Measurements from ENCODE around the gene PPP1R16B. TPM values are rescaled to one million over a fixed set of nuclear protein-coding genes. Genes with fewer than 3 reads are reported as not detected.
A peak's percentile ranks its signal among the peaks of the same experiment; 100 is the strongest.

Gene PPP1R16B
- total and polyA plus RNA-seq, 10 of the 15 experiments (the other 5 are each of a cell fraction or from before 2014, with no cell fraction given), result 13.4 to 90.2 (median 66.7) TPM

DNA sequence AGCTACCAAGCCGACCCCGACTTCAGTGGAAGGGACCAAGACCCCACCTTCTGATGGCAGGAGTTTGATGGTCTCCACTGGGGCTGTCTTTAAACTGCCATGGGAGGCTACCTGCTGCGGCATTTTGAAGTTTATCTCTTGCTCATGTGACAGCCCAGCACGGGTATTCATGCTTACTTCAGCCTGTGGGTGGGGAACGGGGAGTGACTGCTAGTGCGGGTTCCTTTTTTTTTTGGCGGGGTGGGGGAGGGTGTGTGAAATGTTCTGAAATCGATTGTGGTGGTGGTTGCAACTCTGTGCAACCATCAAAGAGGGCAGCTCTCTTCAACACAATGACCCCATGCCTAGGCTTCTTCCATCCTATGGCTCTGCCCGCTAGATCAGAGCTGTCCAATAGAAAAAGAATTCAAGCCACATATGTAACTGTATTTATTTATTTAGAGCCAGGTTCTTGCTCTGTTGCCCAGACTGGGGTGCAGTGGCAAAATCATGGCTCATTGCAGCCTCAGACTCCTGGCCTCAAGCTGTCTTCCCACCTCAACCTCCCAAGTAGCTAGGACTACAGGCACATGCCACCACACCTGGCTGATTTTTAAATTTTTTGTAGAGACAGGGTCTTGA, 53.7 kb downstream of the PPP1R16B start:
- DNase-seq (ENCODE audit: low read depth, low spot score), result no peak
- CTCF ChIA-PET, result interaction anchor here (0.7 to 9.1 kb wide), 13 partner anchors 10 to 107 kb away, joined by 3 to 160 read pairs (median 8); partner anchors contain the start of genes FAM83D and PPP1R16B
- peak overlapping the region; percentile 67 for H3K27ac ChIP-seq (ENCODE audit: control insufficient read depth, insufficient read depth)
- peaks cover 75% of the 10 kb centered on the region for H3K79me2 ChIP-seq (ENCODE audit: control insufficient read depth, insufficient read depth, low read length)
- no peaks in the 10 kb centered on the region for H3K27me3 ChIP-seq (replicated peaks in 1 of 2; ENCODE audit: control insufficient read depth in 2 of 2, insufficient read depth in 2 of 2, low read length in 1 of 2)
- 1% methylated on average over 9 of the region's 9 CpGs for WGBS (ENCODE audit: insufficient coverage, insufficient replicate concordance, low lambda C conversion rate, missing lambda C conversion rate)
- POLR2A ChIA-PET, result interaction anchor here (0.7 to 9.9 kb wide), 11 partner anchors 10 to 53 kb away, joined by 3 to 93 read pairs (median 5); partner anchors contain the start of gene PPP1R16B
- FAIRE-seq, result peak; percentile 59
- no peaks in the 10 kb centered on the region for H3K9me3 ChIP-seq (replicated peaks; ENCODE audit: control insufficient read depth, insufficient read depth, low read length)
- in situ Hi-C loops (cut with MboI) (no loop called here), intact Hi-C loops (cut with micrococcal nuclease; ENCODE audit: unreplicated experiment) (no loop called here)
- no TSS peak for BruUV-seq (replicated peaks)
- peak overlapping the region; percentile 76 for H3K4me2 ChIP-seq (ENCODE audit: control insufficient read depth, insufficient read depth)
- H2AFZ ChIP-seq (ENCODE audit: control insufficient read depth, low read depth, low read length), result 0 out of 2 replicates have a peak overlapping the region, but pooled peaks have one; percentile 10
- peaks cover 3 to 13% of the 10 kb centered on the region in 2 experiments for H3K36me3 ChIP-seq (ENCODE audit: control insufficient read depth in 2 of 2, insufficient read depth in 2 of 2, low read length in 1 of 2)
- H3K4me1 ChIP-seq (ENCODE audit: control insufficient read depth, insufficient read depth, low read length), result peaks cover 66% of the 10 kb centered on the region
- H3K9ac ChIP-seq (ENCODE audit: control insufficient read depth, insufficient read depth, low read length), result peak overlapping the region; percentile 28; the same call in 1 of the 2 replicates
- H4K20me1 ChIP-seq (ENCODE audit: control insufficient read depth, insufficient read depth), result no peaks in the 10 kb centered on the region
- H3K4me3 ChIP-seq, result no peak overlapping the region
- peak; percentile 58 for ATAC-seq
- RAD21 ChIA-PET (ENCODE audit: unreplicated experiment), result interaction anchor here (0.7 to 10.1 kb wide), 15 partner anchors 9 to 108 kb away, joined by 3 to 125 read pairs (median 4); partner anchors contain the start of gene PPP1R16B
- SMC1A ChIA-PET (ENCODE audit: uncharacterized antibody, unreplicated experiment), result interaction anchor here (0.6 to 13.6 kb wide), 15 partner anchors 8 to 107 kb away, joined by 3 to 248 read pairs (median 5); partner anchors contain the start of gene PPP1R16B
- no peak for TF ChIP-seq POLR2AphosphoS2 (IDR thresholded peaks at IDR 0.05; ENCODE audit: low read depth, low read length)
- TF ChIP-seq, protein P1, sequence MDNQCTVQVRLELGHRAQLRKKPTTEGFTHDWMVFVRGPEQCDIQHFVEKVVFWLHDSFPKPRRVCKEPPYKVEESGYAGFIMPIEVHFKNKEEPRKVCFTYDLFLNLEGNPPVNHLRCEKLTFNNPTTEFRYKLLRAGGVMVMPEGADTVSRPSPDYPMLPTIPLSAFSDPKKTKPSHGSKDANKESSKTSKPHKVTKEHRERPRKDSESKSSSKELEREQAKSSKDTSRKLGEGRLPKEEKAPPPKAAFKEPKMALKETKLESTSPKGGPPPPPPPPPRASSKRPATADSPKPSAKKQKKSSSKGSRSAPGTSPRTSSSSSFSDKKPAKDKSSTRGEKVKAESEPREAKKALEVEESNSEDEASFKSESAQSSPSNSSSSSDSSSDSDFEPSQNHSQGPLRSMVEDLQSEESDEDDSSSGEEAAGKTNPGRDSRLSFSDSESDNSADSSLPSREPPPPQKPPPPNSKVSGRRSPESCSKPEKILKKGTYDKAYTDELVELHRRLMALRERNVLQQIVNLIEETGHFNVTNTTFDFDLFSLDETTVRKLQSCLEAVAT (IDR thresholded peaks at IDR 0.05), result peak; percentile 64; the same call in 1 of the 2 replicates
- TF ChIP-seq, protein P2, sequence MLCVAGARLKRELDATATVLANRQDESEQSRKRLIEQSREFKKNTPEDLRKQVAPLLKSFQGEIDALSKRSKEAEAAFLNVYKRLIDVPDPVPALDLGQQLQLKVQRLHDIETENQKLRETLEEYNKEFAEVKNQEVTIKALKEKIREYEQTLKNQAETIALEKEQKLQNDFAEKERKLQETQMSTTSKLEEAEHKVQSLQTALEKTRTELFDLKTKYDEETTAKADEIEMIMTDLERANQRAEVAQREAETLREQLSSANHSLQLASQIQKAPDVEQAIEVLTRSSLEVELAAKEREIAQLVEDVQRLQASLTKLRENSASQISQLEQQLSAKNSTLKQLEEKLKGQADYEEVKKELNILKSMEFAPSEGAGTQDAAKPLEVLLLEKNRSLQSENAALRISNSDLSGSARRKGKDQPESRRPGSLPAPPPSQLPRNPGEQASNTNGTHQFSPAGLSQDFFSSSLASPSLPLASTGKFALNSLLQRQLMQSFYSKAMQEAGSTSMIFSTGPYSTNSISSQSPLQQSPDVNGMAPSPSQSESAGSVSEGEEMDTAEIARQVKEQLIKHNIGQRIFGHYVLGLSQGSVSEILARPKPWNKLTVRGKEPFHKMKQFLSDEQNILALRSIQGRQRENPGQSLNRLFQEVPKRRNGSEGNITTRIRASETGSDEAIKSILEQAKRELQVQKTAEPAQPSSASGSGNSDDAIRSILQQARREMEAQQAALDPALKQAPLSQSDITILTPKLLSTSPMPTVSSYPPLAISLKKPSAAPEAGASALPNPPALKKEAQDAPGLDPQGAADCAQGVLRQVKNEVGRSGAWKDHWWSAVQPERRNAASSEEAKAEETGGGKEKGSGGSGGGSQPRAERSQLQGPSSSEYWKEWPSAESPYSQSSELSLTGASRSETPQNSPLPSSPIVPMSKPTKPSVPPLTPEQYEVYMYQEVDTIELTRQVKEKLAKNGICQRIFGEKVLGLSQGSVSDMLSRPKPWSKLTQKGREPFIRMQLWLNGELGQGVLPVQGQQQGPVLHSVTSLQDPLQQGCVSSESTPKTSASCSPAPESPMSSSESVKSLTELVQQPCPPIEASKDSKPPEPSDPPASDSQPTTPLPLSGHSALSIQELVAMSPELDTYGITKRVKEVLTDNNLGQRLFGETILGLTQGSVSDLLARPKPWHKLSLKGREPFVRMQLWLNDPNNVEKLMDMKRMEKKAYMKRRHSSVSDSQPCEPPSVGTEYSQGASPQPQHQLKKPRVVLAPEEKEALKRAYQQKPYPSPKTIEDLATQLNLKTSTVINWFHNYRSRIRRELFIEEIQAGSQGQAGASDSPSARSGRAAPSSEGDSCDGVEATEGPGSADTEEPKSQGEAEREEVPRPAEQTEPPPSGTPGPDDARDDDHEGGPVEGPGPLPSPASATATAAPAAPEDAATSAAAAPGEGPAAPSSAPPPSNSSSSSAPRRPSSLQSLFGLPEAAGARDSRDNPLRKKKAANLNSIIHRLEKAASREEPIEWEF (IDR thresholded peaks at IDR 0.05; ENCODE audit: insufficient replicate concordance, low read depth, low read length), result peak; percentile 27
- peak; percentile 17; the same call in 1 of the 2 replicates for TF ChIP-seq TCF12 (IDR thresholded peaks at IDR 0.05; ENCODE audit: low read depth, low read length)
- no peak for TF ChIP-seq RB1 (IDR thresholded peaks at IDR 0.05; ENCODE audit: borderline replicate concordance)
- peak; percentile 15; the same call in 1 of the 2 replicates for TF ChIP-seq RAD21 (IDR thresholded peaks at IDR 0.05; ENCODE audit: insufficient read depth, low read depth, low read length)
- TF ChIP-seq ZNF274 (IDR thresholded peaks at IDR 0.05; ENCODE audit: insufficient read depth, insufficient read length), result no peak
- TF ChIP-seq IRF4 (IDR thresholded peaks at IDR 0.05; ENCODE audit: low read depth, low read length), result 0 out of 2 replicates have a peak, but pooled peaks have one; percentile 26
- no peak for TF ChIP-seq HDAC2 (IDR thresholded peaks at IDR 0.05)
- peak; percentile 65; the same call in 1 of the 2 replicates for TF ChIP-seq CHD2 (IDR thresholded peaks at IDR 0.05; ENCODE audit: borderline replicate concordance, low read depth, low read length)
- TF ChIP-seq ZNF207 (IDR thresholded peaks at IDR 0.05; ENCODE audit: borderline replicate concordance), result no peak
- peak; percentile 88 for TF ChIP-seq MXI1 (IDR thresholded peaks at IDR 0.05; ENCODE audit: low read depth, low read length)
- TF ChIP-seq NR2C2 (IDR thresholded peaks at IDR 0.05; ENCODE audit: borderline replicate concordance, control insufficient read depth, insufficient read length, low read depth), result no peak
- 0 out of 2 replicates have a peak, but pooled peaks have one; percentile 43 for TF ChIP-seq PML (IDR thresholded peaks at IDR 0.05; ENCODE audit: low read length)
- 0 out of 2 replicates have a peak, but pooled peaks have one; percentile 27 for TF ChIP-seq MEF2A (IDR thresholded peaks at IDR 0.05; ENCODE audit: insufficient read depth, low read depth, low read length)
- TF ChIP-seq ETV6 (conservative IDR thresholded peaks at IDR 0.05 in 1 of 2, IDR thresholded peaks at IDR 0.05 in 1 of 2; ENCODE audit: borderline replicate concordance in 1 of 2, low read depth in 1 of 2), result 0 out of 4 replicates have a peak, but pooled peaks of 1 of the 2 experiments have one; percentile 34

Data from GM12878 (cell line).